ENCODE results near the gene NBAS. TPM values are rescaled to one million over a fixed set of nuclear protein-coding genes. Genes with fewer than 3 reads are reported as not detected.
"Not testable (repeated sequence)": the region's sequence is repeated elsewhere in the genome, so short reads cannot be mapped to it uniquely, and the experiment has no call there.

The NBAS gene
- total and polyA plus RNA-seq, 7 experiments from 2014 or later = 18.6 to 41.6 (median 32.7) TPM

DNA sequence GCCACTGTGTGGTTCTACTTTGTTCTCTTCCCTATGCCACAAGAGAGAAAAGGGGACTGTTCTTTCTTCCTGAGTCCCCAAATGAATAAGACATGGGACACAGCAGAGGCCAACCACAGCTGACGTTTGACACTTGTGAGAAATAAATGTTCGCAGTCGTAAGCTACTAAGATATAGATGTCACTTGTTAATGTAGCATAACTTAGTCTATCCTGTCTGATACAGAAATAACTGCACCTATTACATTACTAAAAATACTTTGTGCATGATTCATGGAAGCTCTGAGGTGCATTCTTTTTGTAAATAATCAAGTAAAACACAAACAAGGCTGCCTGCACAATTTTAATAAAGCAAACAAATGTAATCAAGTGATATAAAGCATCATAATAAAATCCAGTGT, 148.8 kb downstream of the NBAS start:
- ATAC-seq = no peak
- no peaks in the 10 kb centered on the region for H3K4me1 ChIP-seq (ENCODE audit: control insufficient read depth in 2 of 2, insufficient read depth in 2 of 2, low read length in 2 of 2)
- DNase-seq = no peak
- intact Hi-C loops (cut with micrococcal nuclease) = no loop called here
- peaks cover 0 to 19% (median 0%) of the 10 kb centered on the region in 3 experiments for H3K36me3 ChIP-seq (ENCODE audit: control insufficient read depth in 2 of 3, insufficient read depth in 3 of 3, low read length in 3 of 3)
- no peak overlapping the region for H3K4me3 Mint-ChIP-seq
- no peaks in the 10 kb centered on the region for H3K9me3 Mint-ChIP-seq
- H3K27ac ChIP-seq (ENCODE audit: low read depth, low read length) = no peak overlapping the region
- CTCF ChIA-PET = no interaction called here
- H3K27me3 Mint-ChIP-seq = no peaks in the 10 kb centered on the region
- no peaks in the 10 kb centered on the region for H3K27me3 ChIP-seq (ENCODE audit: control insufficient read depth in 2 of 2, insufficient read depth in 2 of 2, low read length in 2 of 2)
- no peaks in the 10 kb centered on the region for H3K4me1 Mint-ChIP-seq
- H3K4me3 ChIP-seq (ENCODE audit: low read length) = no peak overlapping the region
- no peak overlapping the region for H3K27ac Mint-ChIP-seq
- peaks cover 13 to 63% (median 55%) of the 10 kb centered on the region in 5 donors for H3K36me3 Mint-ChIP-seq
- H3K9me3 ChIP-seq (ENCODE audit: control insufficient read depth in 2 of 3, low read length in 3 of 3) = no peaks in the 10 kb centered on the region
- POLR2A ChIA-PET = no interaction called here

- Histone ChIP-seq H3K4me3 (ENCODE audit: low read length) (no peak overlapping the region), H3K27me3 (ENCODE audit: control insufficient read depth in 2 of 2, insufficient read depth in 2 of 2, low read length in 2 of 2) (no peaks in the 10 kb centered on the region), H3K36me3 (ENCODE audit: control insufficient read depth in 2 of 3, insufficient read depth in 3 of 3, low read length in 3 of 3) (peaks cover 0 to 13% (median 0%) of the 10 kb centered on the region in 3 experiments), H3K27ac (ENCODE audit: low read depth, low read length) (no peak overlapping the region), H3K9me3 (ENCODE audit: control insufficient read depth in 2 of 3, low read length in 3 of 3) (no peaks in the 10 kb centered on the region), H3K4me1 (ENCODE audit: control insufficient read depth in 2 of 2, insufficient read depth in 2 of 2, low read length in 2 of 2) (no peaks in the 10 kb centered on the region)
- ATAC-seq (no peak), DNase-seq (no peak)
- no peak overlapping the region for H3K4me3 Mint-ChIP-seq
- CTCF ChIA-PET = no interaction called here
- H3K36me3 Mint-ChIP-seq = peaks cover 12 to 63% (median 48%) of the 10 kb centered on the region in 5 donors
- intact Hi-C loops (cut with micrococcal nuclease) = no loop called here
- H3K9me3 Mint-ChIP-seq = no peaks in the 10 kb centered on the region
- no peaks in the 10 kb centered on the region for H3K27me3 Mint-ChIP-seq
- H3K27ac Mint-ChIP-seq = no peak overlapping the region
- POLR2A ChIA-PET = no interaction called here
- H3K4me1 Mint-ChIP-seq = no peaks in the 10 kb centered on the region
These were observed 150.2 kb downstream of the NBAS start for GRCh38 chr2:15410884-15411283.

DNA sequence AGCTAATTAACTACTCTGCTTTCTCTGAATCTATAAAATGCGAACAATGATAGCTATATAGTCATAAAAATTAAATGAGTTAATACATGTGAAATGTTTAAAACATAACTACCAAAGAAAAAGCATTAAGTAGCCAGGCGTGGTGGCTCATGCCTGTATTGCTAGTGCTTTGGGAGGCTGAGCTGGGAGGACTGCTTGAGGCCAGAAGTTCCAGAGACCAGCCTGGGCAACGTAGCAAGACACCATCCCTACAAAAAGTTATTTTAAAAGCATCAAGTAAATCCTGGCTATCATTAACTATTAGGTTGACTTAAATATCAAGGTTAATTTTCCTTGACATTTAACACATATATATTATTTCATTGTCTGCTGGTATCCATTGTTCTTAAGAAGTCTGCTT, 152.4 kb downstream of the NBAS start:
- H3K4me1 Mint-ChIP-seq = no peaks in the 10 kb centered on the region
- H3K36me3 Mint-ChIP-seq = peaks cover 10 to 67% (median 46%) of the 10 kb centered on the region in 5 donors
- no peak overlapping the region for H3K27ac ChIP-seq (ENCODE audit: low read depth, low read length)
- DNase-seq = no peak
- H3K4me3 Mint-ChIP-seq = no peak overlapping the region
- no peak overlapping the region for H3K4me3 ChIP-seq (ENCODE audit: low read length)
- no peaks in the 10 kb centered on the region for H3K9me3 ChIP-seq (ENCODE audit: control insufficient read depth in 2 of 3, low read length in 3 of 3)
- no peaks in the 10 kb centered on the region for H3K9me3 Mint-ChIP-seq
- intact Hi-C loops (cut with micrococcal nuclease) = no loop called here
- ChIA-PET POLR2A (no interaction called here), CTCF (no interaction called here)
- peaks cover 0 to 8% (median 0%) of the 10 kb centered on the region in 3 experiments for H3K36me3 ChIP-seq (ENCODE audit: control insufficient read depth in 2 of 3, insufficient read depth in 3 of 3, low read length in 3 of 3)
- H3K27ac Mint-ChIP-seq = no peak overlapping the region
- no peak for ATAC-seq
- H3K27me3 ChIP-seq (ENCODE audit: control insufficient read depth in 2 of 2, insufficient read depth in 2 of 2, low read length in 2 of 2) = no peaks in the 10 kb centered on the region
- no peaks in the 10 kb centered on the region for H3K4me1 ChIP-seq (ENCODE audit: control insufficient read depth in 2 of 2, insufficient read depth in 2 of 2, low read length in 2 of 2)
- no peaks in the 10 kb centered on the region for H3K27me3 Mint-ChIP-seq

DNA sequence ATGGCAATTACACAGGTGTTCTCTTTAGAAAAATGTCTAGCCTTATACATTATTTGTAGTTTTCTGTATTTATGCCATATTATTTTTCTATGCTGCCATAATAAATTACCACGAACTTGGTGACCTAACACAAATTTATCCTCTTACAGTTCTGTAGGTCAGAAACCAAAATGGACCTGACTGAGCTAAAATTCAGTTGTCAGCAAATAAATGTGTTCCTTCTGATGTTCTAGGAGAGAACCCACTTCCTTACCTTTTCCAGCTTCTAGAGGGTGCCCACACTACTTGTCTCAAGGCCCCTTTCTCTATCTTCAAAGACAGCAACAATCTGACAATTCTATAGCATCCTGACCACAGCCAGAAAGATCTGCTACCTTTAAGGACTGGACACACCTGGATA, 153.5 kb downstream of the NBAS start:
- H3K4me3 ChIP-seq (ENCODE audit: low read length) = no peak overlapping the region
- H3K4me3 Mint-ChIP-seq = no peak overlapping the region
- ATAC-seq = no peak
- no peaks in the 10 kb centered on the region for H3K27me3 Mint-ChIP-seq
- H3K9me3 ChIP-seq (ENCODE audit: control insufficient read depth in 2 of 3, low read length in 3 of 3) = no peaks in the 10 kb centered on the region
- H3K27me3 ChIP-seq (ENCODE audit: control insufficient read depth in 2 of 2, insufficient read depth in 2 of 2, low read length in 2 of 2) = no peaks in the 10 kb centered on the region
- no peaks in the 10 kb centered on the region for H3K4me1 Mint-ChIP-seq
- no peaks in the 10 kb centered on the region for H3K4me1 ChIP-seq (ENCODE audit: control insufficient read depth in 2 of 2, insufficient read depth in 2 of 2, low read length in 2 of 2)
- ChIA-PET CTCF (no interaction called here), POLR2A (no interaction called here)
- H3K27ac Mint-ChIP-seq = no peak overlapping the region
- H3K27ac ChIP-seq (ENCODE audit: low read depth, low read length) = no peak overlapping the region
- H3K9me3 Mint-ChIP-seq = no peaks in the 10 kb centered on the region
- no peak for DNase-seq
- peaks cover 3 to 59% (median 35%) of the 10 kb centered on the region in 5 donors for H3K36me3 Mint-ChIP-seq
- H3K36me3 ChIP-seq (ENCODE audit: control insufficient read depth in 2 of 3, insufficient read depth in 3 of 3, low read length in 3 of 3) = no peaks in the 10 kb centered on the region
- intact Hi-C loops (cut with micrococcal nuclease) = no loop called here

GRCh38 chr2:15404511-15404910, 156.6 kb downstream of the NBAS start:
- intact Hi-C loops (cut with micrococcal nuclease) = not testable (repeated sequence)

DNA sequence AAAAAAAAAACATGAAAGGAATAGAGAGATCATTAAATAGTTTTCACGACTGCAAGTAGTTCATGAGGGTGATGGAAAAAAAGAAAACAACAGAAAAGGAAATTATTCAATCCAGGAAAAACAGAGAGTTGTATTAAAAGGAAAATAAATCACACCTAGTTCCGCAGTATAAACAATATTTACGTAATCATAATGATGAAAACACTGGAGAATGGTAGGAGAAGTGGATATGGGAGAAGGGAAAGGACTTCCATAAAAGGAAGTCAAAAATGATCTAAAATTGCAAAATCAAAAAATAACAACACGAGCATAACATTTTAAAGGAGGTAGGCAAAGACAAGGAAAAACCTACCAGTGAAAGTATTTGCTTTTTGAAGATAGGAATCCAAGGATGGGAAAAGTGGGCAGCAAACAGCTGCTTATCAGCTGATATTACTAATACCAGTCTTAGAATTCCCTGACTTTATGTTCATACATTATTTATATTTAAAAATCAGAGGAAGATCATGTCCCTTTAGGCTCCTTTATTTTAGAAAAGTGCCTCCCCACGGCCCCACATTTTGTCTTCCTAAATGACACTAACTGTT, 160.8 kb downstream of the NBAS start:
- Mint-ChIP-seq H3K36me3 (peaks cover 7 to 49% (median 30%) of the 10 kb centered on the region in 5 donors), H3K4me1 (no peaks in the 10 kb centered on the region), H3K4me3 (no peak overlapping the region), H3K27ac (no peak overlapping the region), H3K27me3 (no peaks in the 10 kb centered on the region), H3K9me3 (no peaks in the 10 kb centered on the region)
- H3K36me3 ChIP-seq (ENCODE audit: control insufficient read depth in 2 of 3, insufficient read depth in 3 of 3, low read length in 3 of 3) = peaks cover 0 to 9% (median 0%) of the 10 kb centered on the region in 3 experiments
- intact Hi-C loops (cut with micrococcal nuclease) = no loop called here
- DNase-seq = no peak
- no peak overlapping the region for H3K4me3 ChIP-seq (ENCODE audit: low read length)
- no peaks in the 10 kb centered on the region for H3K27me3 ChIP-seq (ENCODE audit: control insufficient read depth in 2 of 2, insufficient read depth in 2 of 2, low read length in 2 of 2)
- H3K9me3 ChIP-seq (ENCODE audit: control insufficient read depth in 2 of 3, low read length in 3 of 3) = no peaks in the 10 kb centered on the region
- no peaks in the 10 kb centered on the region for H3K4me1 ChIP-seq (ENCODE audit: control insufficient read depth in 2 of 2, insufficient read depth in 2 of 2, low read length in 2 of 2)
- no peak for ATAC-seq
- ChIA-PET POLR2A (no interaction called here), CTCF (no interaction called here)
- no peak overlapping the region for H3K27ac ChIP-seq (ENCODE audit: low read depth, low read length)

More at GRCh38 chr2:15404511-15404910, 156.6 kb downstream of the NBAS start:
- H3K36me3 Mint-ChIP-seq = peaks cover 7 to 52% (median 32%) of the 10 kb centered on the region in 5 donors
- CTCF ChIA-PET; H3K4me3 ChIP-seq (ENCODE audit: low read length); H3K4me1 Mint-ChIP-seq; ATAC-seq; H3K9me3 Mint-ChIP-seq; H3K27me3 Mint-ChIP-seq; H3K36me3 ChIP-seq (ENCODE audit: control insufficient read depth in 2 of 3, insufficient read depth in 3 of 3, low read length in 3 of 3); H3K27ac Mint-ChIP-seq; H3K4me1 ChIP-seq (ENCODE audit: control insufficient read depth in 2 of 2, insufficient read depth in 2 of 2, low read length in 2 of 2); H3K27ac ChIP-seq (ENCODE audit: low read depth, low read length); H3K9me3 ChIP-seq (ENCODE audit: control insufficient read depth in 2 of 3, low read length in 3 of 3); DNase-seq; H3K27me3 ChIP-seq (ENCODE audit: control insufficient read depth in 2 of 2, insufficient read depth in 2 of 2, low read length in 2 of 2); H3K4me3 Mint-ChIP-seq; POLR2A ChIA-PET: not testable (repeated sequence)

- H3K9me3 Mint-ChIP-seq = no peaks in the 10 kb centered on the region
- no peak overlapping the region for H3K4me3 Mint-ChIP-seq
- intact Hi-C loops (cut with micrococcal nuclease) = no loop called here
- H3K36me3 Mint-ChIP-seq = peaks cover 5 to 52% (median 30%) of the 10 kb centered on the region in 5 donors
- DNase-seq = no peak
- Histone ChIP-seq H3K27me3 (ENCODE audit: control insufficient read depth in 2 of 2, insufficient read depth in 2 of 2, low read length in 2 of 2) (no peaks in the 10 kb centered on the region), H3K4me3 (ENCODE audit: low read length) (no peak overlapping the region), H3K27ac (ENCODE audit: low read depth, low read length) (no peak overlapping the region), H3K4me1 (ENCODE audit: control insufficient read depth in 2 of 2, insufficient read depth in 2 of 2, low read length in 2 of 2) (no peaks in the 10 kb centered on the region), H3K9me3 (ENCODE audit: control insufficient read depth in 2 of 3, low read length in 3 of 3) (no peaks in the 10 kb centered on the region), H3K36me3 (ENCODE audit: control insufficient read depth in 2 of 3, insufficient read depth in 3 of 3, low read length in 3 of 3) (peaks cover 0 to 9% (median 3%) of the 10 kb centered on the region in 3 experiments)
- CTCF ChIA-PET = no interaction called here
- no peak for ATAC-seq
- POLR2A ChIA-PET = no interaction called here
- no peak overlapping the region for H3K27ac Mint-ChIP-seq
- H3K4me1 Mint-ChIP-seq = no peaks in the 10 kb centered on the region
- H3K27me3 Mint-ChIP-seq = no peaks in the 10 kb centered on the region
These were observed 161.9 kb downstream of the NBAS start for GRCh38 chr2:15399241-15399640.
